K562 (cell line): ENCODE data around the gene SPATA32. TPM values are rescaled to one million over a fixed set of nuclear protein-coding genes. Genes with fewer than 3 reads are reported as not detected.

ENCODE experiments used
- ATAC-seq: fragments of 200-7000 bp; cut with Tn5 transposase; 3 replicates; pipeline ENCODE4 v1.9.1; 2020; ENCODE audit warnings: moderate library complexity
- BruUV-seq: library from RNA; stranded (reverse); fragments of 400-500 nt; replicated peaks from 2 replicates; lab custom pipeline; 2021; lab: Mats Ljungman, UMichigan
- CTCF ChIA-PET: fragments of 300-600 bp; formaldehyde crosslinking; extraction: SDS; loops from one replicate; lab custom pipeline; 2021; ENCODE audit warnings: low intra/inter-chr PET ratio; lab: Yijun Ruan, JAX
- POLR2A ChIA-PET: fragments of 300-600, 350-650 bp; sonication (Branson Sonifier 250); formaldehyde crosslinking; extraction: SDS; loops from one replicate; lab custom pipeline; 2021; ENCODE audit warnings: antibody characterized with exemption, inconsistent platforms; lab: Yijun Ruan, JAX
- DNase-seq, 4 experiments: peaks; one replicate each; pipeline versions ENCODE4 v3.0.0 to v3.0.0-alpha.2; 2011 to 2018; ENCODE audit warnings: low spot score in 3 of 4, mixed read lengths in 3 of 4; ENCODE audit errors: extremely low read depth in 1 of 4
- FAIRE-seq: peaks from 2 replicates; lab custom pipeline; 2011; peaks lifted over from hg19 to GRCh38; lab: Jason Lieb, UNC
- H2AFZ ChIP-seq: 2 replicates; pipeline ENCODE4 v1.6.0; 2011; ENCODE audit warnings: low read depth, low read length, control low read depth, inconsistent platforms
- H3K27ac ChIP-seq: fragments of 200-600 bp; 3 replicates; pipeline ENCODE4 v1.8.0; 2011; ENCODE audit warnings: low read depth, mild to moderate bottlenecking, control low read depth, inconsistent platforms, low read length, moderate library complexity, mixed read lengths; ENCODE audit errors: extremely low read depth
- H3K27me3 ChIP-seq, 2 experiments: fragments of 300-600 bp in 1 of 2; 2 replicates in 1 of 2; 3 replicates in 1 of 2; pipeline versions ENCODE4 v1.6.0 to v1.8.0; 2011; ENCODE audit warnings: inconsistent platforms in 2 of 2, low read length in 2 of 2, mild to moderate bottlenecking in 1 of 2, mixed read lengths in 1 of 2, moderate library complexity in 1 of 2; ENCODE audit not compliant: control insufficient read depth in 2 of 2, insufficient read depth in 2 of 2
- H3K36me3 ChIP-seq: fragments of 300-600 bp; 3 replicates; pipeline ENCODE4 v1.8.0; 2011; ENCODE audit warnings: mild to moderate bottlenecking, low read length, inconsistent platforms; ENCODE audit not compliant: control insufficient read depth, insufficient read depth
- H3K4me1 ChIP-seq, 2 experiments: fragments of 200-600 bp in 1 of 2; replicated peaks in 1 of 2; 2 replicates in 1 of 2; 3 replicates in 1 of 2; pipeline versions ENCODE4 v1.5.1 to v1.8.0; 2011; ENCODE audit warnings: inconsistent platforms in 2 of 2, low read length in 2 of 2, mild to moderate bottlenecking in 1 of 2, mixed read lengths in 1 of 2, moderate library complexity in 1 of 2; ENCODE audit not compliant: control insufficient read depth in 2 of 2, insufficient read depth in 2 of 2
- H3K4me2 ChIP-seq: 2 replicates; pipeline ENCODE4 v1.6.1; 2011; ENCODE audit warnings: low read length, control low read depth, inconsistent platforms, mixed read lengths; ENCODE audit not compliant: insufficient read depth
- H3K4me3 ChIP-seq: fragments of 200-600 bp; sonication (generic), shearing (Covaris generic); 2 replicates; pipeline ENCODE4 v1.5.1; 2016; ENCODE audit warnings: control low read depth, inconsistent platforms
- H3K79me2 ChIP-seq: fragments of 200-600 bp; 3 replicates; pipeline ENCODE4 v1.8.0; 2011; ENCODE audit warnings: low read length, inconsistent platforms; ENCODE audit not compliant: control insufficient read depth, insufficient read depth
- H3K9ac ChIP-seq, 2 experiments: 2 replicates each; pipeline versions ENCODE4 v1.6.0 to v1.6.1; 2011; ENCODE audit warnings: low read depth in 2 of 2, low read length in 2 of 2, control low read depth in 1 of 2, inconsistent platforms in 1 of 2, mild to moderate bottlenecking in 1 of 2, mixed read lengths in 1 of 2; ENCODE audit not compliant: insufficient read depth in 1 of 2
- H3K9me1 ChIP-seq: one replicate; pipeline ENCODE4 v1.6.0; 2011; ENCODE audit warnings: inconsistent platforms, mild to moderate bottlenecking, low read length, moderate library complexity; ENCODE audit not compliant: control insufficient read depth, insufficient read depth
- H3K9me3 ChIP-seq: replicated peaks from 2 replicates; pipeline ENCODE4 v1.5.1; 2011; ENCODE audit warnings: low read depth, low read length, inconsistent platforms; ENCODE audit not compliant: control insufficient read depth, insufficient read depth
- H4K20me1 ChIP-seq: replicated peaks from 2 replicates; pipeline ENCODE4 v1.6.1; 2011; ENCODE audit warnings: low read length, inconsistent platforms, mixed read lengths; ENCODE audit not compliant: control insufficient read depth, insufficient read depth
- CEBPB ChIP-seq: fragments of 450-650 bp; IDR thresholded peaks from 2 replicates; pipeline ENCODE4 v1.6.1; 2016; ENCODE audit warnings: missing genetic modification characterization, missing compliant biosample characterization
- NFE2 ChIP-seq: IDR thresholded peaks from 2 replicates; pipeline ENCODE4 v1.6.1; 2014; ENCODE audit warnings: antibody characterized with exemption, low read depth
- SIN3A ChIP-seq, 2 experiments: fragments of 150-350 bp in 1 of 2; IDR thresholded peaks; 2 replicates each; pipeline ENCODE4 v1.6.1; 2011 to 2016; ENCODE audit warnings: borderline replicate concordance in 2 of 2, low read depth in 2 of 2, low read length in 2 of 2, mild to moderate bottlenecking in 2 of 2, moderate library complexity in 2 of 2; ENCODE audit not compliant: control insufficient read depth in 1 of 2
- SIRT6 ChIP-seq: IDR thresholded peaks from one replicate; pipeline ENCODE4 v1.6.1; 2012; ENCODE audit warnings: low read depth, mild to moderate bottlenecking, control low read depth, inconsistent platforms, low read length, moderate library complexity
- SP2 ChIP-seq: IDR thresholded peaks from 2 replicates; pipeline ENCODE4 v1.6.1; 2011; ENCODE audit warnings: mild to moderate bottlenecking, low read depth, low read length, moderate library complexity; ENCODE audit not compliant: poor library complexity, severe bottlenecking; ENCODE audit errors: extremely low read depth
- SPI1 ChIP-seq: IDR thresholded peaks from 2 replicates; pipeline ENCODE4 v1.6.1; 2011; ENCODE audit warnings: low read depth, low read length, control low read depth, borderline replicate concordance
- ZNF316 ChIP-seq: fragments of 450-650 bp; IDR thresholded peaks from 2 replicates; pipeline ENCODE4 v1.6.1; 2016
- ZNF717 ChIP-seq: fragments of 250-450 bp; sonication (Bioruptor Pico); IDR thresholded peaks from 2 replicates; pipeline ENCODE4 v1.5.0; 2021
- ZNF766 ChIP-seq: fragments of 200-800 bp; sonication (Bioruptor generic); conservative IDR thresholded peaks from 2 replicates; pipeline ENCODE4 v1.6.1; 2016; ENCODE audit warnings: missing genetic modification characterization, missing compliant biosample characterization
- WGBS: fragments of 100-300 bp; shearing (Covaris generic); methylation state at CpG from one replicate; pipeline ENCODE4 v1.1.6; 2016; ENCODE audit warnings: low coverage, mixed read lengths; ENCODE audit not compliant: insufficient coverage; ENCODE audit errors: missing lambda C conversion rate; 5-methylcytosine and 5-hydroxymethylcytosine counted together
- in situ Hi-C: fragments of 300-500 bp; cut with MboI; formaldehyde crosslinking; loops from 4 replicates; pipeline ENCODE4 v1.15.0; 2018; ENCODE audit warnings: inconsistent platforms, mixed read lengths
- intact Hi-C: fragments of 100-400 bp; cut with micrococcal nuclease; formaldehyde crosslinking; loops from 2 replicates; pipeline ENCODE4 v1.14.2; 2022
- polyA plus RNA-seq, 8 experiments: library from polyadenylated mRNA; depleted of rRNA in 4 of 8; stranded (reverse) in 5 of 8; unstranded in 3 of 8; fragments of >200 nt; fragmentation: Nextera tagmentation in 2 of 8; fragmentation: Illumina TruSeq in 1 of 8; extraction: Ambion mirVana in 2 of 8; extraction: Trizol in 1 of 8; gene quantifications; 2 replicates each; pipeline versions ENCODE4 v1.2.1 to v1.2.3, GENCODE V29; 2011 to 2014; ENCODE audit warnings: inconsistent platforms in 1 of 8, missing spikeins in 1 of 8
- total RNA-seq, 7 experiments: library from RNA; depleted of rRNA in 6 of 7; stranded (reverse); fragments of >200 nt in 6 of 7; fragmentation: Illumina TruSeq in 2 of 7; extraction: Trizol in 2 of 7; gene quantifications; 2 replicates each; pipeline versions ENCODE4 v1.2.1 to v1.2.3, GENCODE V29; 2011 to 2021; ENCODE audit warnings: low replicate concordance in 1 of 7
- TF ChIP-seq, protein P1 (sequence below): fragments of 450-650 bp; conservative IDR thresholded peaks from 2 replicates; pipeline ENCODE4 v1.6.1; 2016; ENCODE audit warnings: missing genetic modification characterization, low read depth, mild to moderate bottlenecking, missing compliant biosample characterization, moderate library complexity
- TF ChIP-seq, protein P2 (sequence below): fragments of 450-650 bp; formaldehyde crosslinking; IDR thresholded peaks from 2 replicates; pipeline ENCODE4 v1.4.0; 2022; ENCODE audit warnings: missing genetic modification characterization
- TF ChIP-seq, protein P3 (sequence below): IDR thresholded peaks from 2 replicates; pipeline ENCODE4 v1.6.1; 2016; ENCODE audit warnings: missing genetic modification characterization, missing compliant biosample characterization
- TF ChIP-seq, protein P4 (sequence below): fragments of 250-450 bp; sonication (Bioruptor Pico); IDR thresholded peaks from 2 replicates; pipeline ENCODE4 v1.5.0; 2021
- TF ChIP-seq, protein P5 (sequence below): IDR thresholded peaks from 2 replicates; pipeline ENCODE4 v1.6.1; 2012; ENCODE audit warnings: low read depth, low read length, improper control_type of control experiment, borderline replicate concordance

Gene SPATA32
- total and polyA plus RNA-seq, 9 of the 15 experiments (the other 6 are each of a cell fraction or from before 2014, with no cell fraction given): 0.03 to 0.06 TPM; not detected in 7

DNA sequence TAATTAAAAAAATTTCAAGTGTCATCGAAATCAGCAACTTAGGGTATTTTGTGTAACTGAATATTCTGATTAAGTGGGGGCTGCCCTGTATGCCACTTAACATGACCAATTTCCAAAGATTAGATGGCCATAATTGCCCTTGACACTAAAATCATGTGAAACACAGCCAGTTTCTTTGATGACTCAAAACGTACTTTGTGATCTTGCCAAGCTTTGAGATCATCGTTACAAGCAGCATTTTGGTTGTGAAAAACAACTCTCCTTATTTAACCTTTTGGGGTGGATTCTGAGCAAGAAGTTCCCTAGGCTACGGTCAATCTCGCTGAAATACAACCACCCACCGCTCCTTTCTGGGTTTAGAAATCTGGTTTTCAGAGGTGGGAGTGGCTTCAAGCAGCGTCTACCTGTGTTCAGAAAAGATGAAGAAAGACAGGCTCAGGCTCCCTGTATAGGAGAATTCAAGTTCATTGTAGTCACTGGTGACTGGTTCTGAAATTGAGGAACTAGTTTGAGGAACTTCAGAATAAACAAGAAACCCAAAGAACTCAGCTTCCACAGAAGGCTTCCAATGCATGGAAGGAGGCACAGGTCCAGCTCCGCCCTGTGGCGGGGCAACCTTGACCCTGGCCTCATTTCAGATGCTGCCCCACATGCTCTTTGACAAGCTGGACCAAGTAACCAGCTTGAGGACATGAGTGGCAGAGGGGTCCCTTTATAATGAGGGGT is 45.6 kb upstream of the SPATA32 start:
- 62% methylated on average over 9 of the region's 9 CpGs for WGBS
- Histone ChIP-seq H3K4me3 (no peak overlapping the region), H3K9ac (peak overlapping the region in 1 of 2 experiments; percentile 23; a peak in 1 of 4 replicates), H3K9me1 (no peaks in the 10 kb centered on the region), H3K9me3 (no peaks in the 10 kb centered on the region), H2AFZ (no peak overlapping the region), H3K36me3 (peaks cover 11% of the 10 kb centered on the region; the same call in 2 of the 3 replicates), H4K20me1 (peaks cover 6% of the 10 kb centered on the region; the same call in 1 of the 2 replicates), H3K79me2 (peaks cover 63% of the 10 kb centered on the region), H3K4me1 (peaks cover 9 to 19% of the 10 kb centered on the region in 2 experiments; a peak in 4 of 5 replicates), H3K27ac (peak overlapping the region; percentile 1; the same call in 1 of the 3 replicates), H3K27me3 (no peaks in the 10 kb centered on the region), H3K4me2 (no peak overlapping the region)
- DNase-seq: no peak
- in situ Hi-C loops: no loop called here
- BruUV-seq: no TSS peak
- POLR2A ChIA-PET: interaction anchor here (0.7 to 2.5 kb wide), 3 partner anchors 10 to 53 kb away, joined by 3 to 6 read pairs (median 3); partner anchors contain the start of gene MAP3K14
- FAIRE-seq: no peak
- ATAC-seq: no peak; the same call in 2 of the 3 replicates
- CTCF ChIA-PET: no interaction called here
- intact Hi-C loops: no loop called here
- TF ChIP-seq SIN3A (IDR thresholded peaks at IDR 0.05; ENCODE audit: borderline replicate concordance in 2 of 2, control insufficient read depth in 1 of 2, low read depth in 2 of 2, low read length in 2 of 2): no peak
- no peak for TF ChIP-seq SP2
- TF ChIP-seq, protein P1, sequence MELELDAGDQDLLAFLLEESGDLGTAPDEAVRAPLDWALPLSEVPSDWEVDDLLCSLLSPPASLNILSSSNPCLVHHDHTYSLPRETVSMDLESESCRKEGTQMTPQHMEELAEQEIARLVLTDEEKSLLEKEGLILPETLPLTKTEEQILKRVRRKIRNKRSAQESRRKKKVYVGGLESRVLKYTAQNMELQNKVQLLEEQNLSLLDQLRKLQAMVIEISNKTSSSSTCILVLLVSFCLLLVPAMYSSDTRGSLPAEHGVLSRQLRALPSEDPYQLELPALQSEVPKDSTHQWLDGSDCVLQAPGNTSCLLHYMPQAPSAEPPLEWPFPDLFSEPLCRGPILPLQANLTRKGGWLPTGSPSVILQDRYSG (tag): no peak
- TF ChIP-seq, protein P2, sequence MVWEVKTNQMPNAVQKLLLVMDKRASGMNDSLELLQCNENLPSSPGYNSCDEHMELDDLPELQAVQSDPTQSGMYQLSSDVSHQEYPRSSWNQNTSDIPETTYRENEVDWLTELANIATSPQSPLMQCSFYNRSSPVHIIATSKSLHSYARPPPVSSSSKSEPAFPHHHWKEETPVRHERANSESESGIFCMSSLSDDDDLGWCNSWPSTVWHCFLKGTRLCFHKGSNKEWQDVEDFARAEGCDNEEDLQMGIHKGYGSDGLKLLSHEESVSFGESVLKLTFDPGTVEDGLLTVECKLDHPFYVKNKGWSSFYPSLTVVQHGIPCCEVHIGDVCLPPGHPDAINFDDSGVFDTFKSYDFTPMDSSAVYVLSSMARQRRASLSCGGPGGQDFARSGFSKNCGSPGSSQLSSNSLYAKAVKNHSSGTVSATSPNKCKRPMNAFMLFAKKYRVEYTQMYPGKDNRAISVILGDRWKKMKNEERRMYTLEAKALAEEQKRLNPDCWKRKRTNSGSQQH (CRISPR knock-in tag): no peak
- TF ChIP-seq, protein P3, sequence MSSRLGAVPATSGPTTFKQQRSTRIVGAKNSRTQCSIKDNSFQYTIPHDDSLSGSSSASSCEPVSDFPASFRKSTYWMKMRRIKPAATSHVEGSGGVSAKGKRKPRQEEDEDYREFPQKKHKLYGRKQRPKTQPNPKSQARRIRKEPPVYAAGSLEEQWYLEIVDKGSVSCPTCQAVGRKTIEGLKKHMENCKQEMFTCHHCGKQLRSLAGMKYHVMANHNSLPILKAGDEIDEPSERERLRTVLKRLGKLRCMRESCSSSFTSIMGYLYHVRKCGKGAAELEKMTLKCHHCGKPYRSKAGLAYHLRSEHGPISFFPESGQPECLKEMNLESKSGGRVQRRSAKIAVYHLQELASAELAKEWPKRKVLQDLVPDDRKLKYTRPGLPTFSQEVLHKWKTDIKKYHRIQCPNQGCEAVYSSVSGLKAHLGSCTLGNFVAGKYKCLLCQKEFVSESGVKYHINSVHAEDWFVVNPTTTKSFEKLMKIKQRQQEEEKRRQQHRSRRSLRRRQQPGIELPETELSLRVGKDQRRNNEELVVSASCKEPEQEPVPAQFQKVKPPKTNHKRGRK: no peak
- no peak for TF ChIP-seq NFE2
- TF ChIP-seq SPI1: 0 out of 2 replicates have a peak, but pooled peaks have one; percentile 4
- TF ChIP-seq ZNF316: no peak
- peak; percentile 62 for TF ChIP-seq ZNF766 (CRISPR knock-in tag)
- no peak for TF ChIP-seq CEBPB (tag)
- TF ChIP-seq ZNF717: no peak
- TF ChIP-seq, protein P4, sequence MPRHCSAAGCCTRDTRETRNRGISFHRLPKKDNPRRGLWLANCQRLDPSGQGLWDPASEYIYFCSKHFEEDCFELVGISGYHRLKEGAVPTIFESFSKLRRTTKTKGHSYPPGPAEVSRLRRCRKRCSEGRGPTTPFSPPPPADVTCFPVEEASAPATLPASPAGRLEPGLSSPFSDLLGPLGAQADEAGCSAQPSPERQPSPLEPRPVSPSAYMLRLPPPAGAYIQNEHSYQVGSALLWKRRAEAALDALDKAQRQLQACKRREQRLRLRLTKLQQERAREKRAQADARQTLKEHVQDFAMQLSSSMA (CRISPR knock-in tag): no peak
- TF ChIP-seq SIRT6: no peak
- TF ChIP-seq, protein P5, sequence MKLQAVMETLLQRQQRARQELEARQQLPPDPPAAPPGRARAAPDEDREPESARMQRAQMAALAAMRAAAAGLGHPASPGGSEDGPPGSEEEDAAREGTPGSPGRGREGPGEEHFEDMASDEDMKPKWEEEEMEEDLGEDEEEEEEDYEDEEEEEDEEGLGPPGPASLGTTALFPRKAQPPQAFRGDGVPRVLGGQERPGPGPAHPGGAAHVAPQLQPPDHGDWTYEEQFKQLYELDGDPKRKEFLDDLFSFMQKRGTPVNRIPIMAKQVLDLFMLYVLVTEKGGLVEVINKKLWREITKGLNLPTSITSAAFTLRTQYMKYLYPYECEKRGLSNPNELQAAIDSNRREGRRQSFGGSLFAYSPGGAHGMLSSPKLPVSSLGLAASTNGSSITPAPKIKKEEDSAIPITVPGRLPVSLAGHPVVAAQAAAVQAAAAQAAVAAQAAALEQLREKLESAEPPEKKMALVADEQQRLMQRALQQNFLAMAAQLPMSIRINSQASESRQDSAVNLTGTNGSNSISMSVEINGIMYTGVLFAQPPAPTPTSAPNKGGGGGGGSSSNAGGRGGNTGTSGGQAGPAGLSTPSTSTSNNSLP: no peak
